BE2C (cell line): ENCODE measurements around the gene PITPNM3.

ENCODE experiments used
- DNase-seq: peaks from one replicate; pipeline ENCODE4 v3.0.0-alpha.2; 2020
- H3K27me3 ChIP-seq: fragments of 250-450 bp; sonication (Bioruptor Pico); 2 replicates; pipeline ENCODE4 v1.5.1; 2020; ENCODE audit warnings: mild to moderate bottlenecking
- H3K36me3 ChIP-seq: fragments of 250-450 bp; sonication (Bioruptor Pico); 2 replicates; pipeline ENCODE4 v1.5.1; 2020; ENCODE audit warnings: mild to moderate bottlenecking
- H3K4me1 ChIP-seq: fragments of 250-450 bp; sonication (Bioruptor Pico); 2 replicates; pipeline ENCODE4 v1.5.1; 2020
- H3K4me3 ChIP-seq: 2 replicates; pipeline ENCODE4 v1.5.1; 2011; ENCODE audit warnings: low read depth, low read length
- H3K9me3 ChIP-seq: fragments of 250-450 bp; sonication (Bioruptor Pico); 2 replicates; pipeline ENCODE4 v1.5.1; 2020
- CTCF ChIP-seq: IDR thresholded peaks from 2 replicates; pipeline ENCODE4 v1.5.1; 2012; ENCODE audit warnings: mild to moderate bottlenecking, low read depth, low read length

Gene PITPNM3

GRCh38 chr17:6509921-6510320, 46.4 kb downstream of the PITPNM3 start:
- Histone ChIP-seq H3K9me3 (no peaks in the 10 kb centered on the region), H3K4me3 (no peak overlapping the region), H3K4me1 (no peaks in the 10 kb centered on the region), H3K27me3 (peaks cover 10% of the 10 kb centered on the region), H3K36me3 (no peaks in the 10 kb centered on the region)
- TF ChIP-seq CTCF, result no peak
- DNase-seq, result no peak

DNA sequence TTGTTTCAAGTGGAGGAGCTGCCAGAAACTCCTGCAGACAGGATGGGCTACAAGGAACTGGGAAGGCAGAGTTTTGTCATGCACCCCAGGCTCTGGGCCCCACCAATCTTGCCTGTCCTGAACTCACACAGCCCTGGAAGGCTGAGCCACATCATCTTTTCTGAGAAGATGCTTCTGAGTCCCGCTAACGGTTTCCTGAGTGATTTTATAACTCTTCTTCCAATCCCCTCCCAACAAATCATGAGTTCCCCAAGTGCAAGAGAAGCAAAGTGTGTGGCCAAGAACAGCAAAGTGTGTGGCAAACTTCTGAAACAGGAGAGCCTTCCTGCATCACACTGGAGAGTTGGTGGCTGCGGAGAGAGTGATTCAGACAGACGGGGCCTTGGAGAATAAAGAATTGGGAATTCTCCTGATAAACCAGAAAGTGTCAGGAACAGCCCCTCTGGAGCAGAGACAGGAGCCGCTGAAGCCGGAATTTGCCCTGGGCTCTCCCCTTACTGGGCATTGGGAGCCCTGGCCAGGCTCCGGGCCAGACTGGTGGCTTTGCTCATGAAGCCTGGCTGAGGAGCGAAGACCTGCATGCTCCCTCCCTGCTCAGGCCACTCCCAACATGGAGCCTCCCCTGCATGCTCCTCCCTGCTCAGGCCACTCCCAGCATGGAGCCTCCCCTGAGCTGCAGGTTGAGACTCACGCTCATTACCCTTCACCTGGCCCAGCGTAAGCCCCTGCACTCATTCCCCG, 47.2 kb downstream of the PITPNM3 start:
- Histone ChIP-seq H3K9me3 (no peaks in the 10 kb centered on the region), H3K4me3 (no peak overlapping the region), H3K4me1 (no peaks in the 10 kb centered on the region), H3K27me3 (peaks cover 10% of the 10 kb centered on the region), H3K36me3 (no peaks in the 10 kb centered on the region)
- DNase-seq, result no peak
- no peak for TF ChIP-seq CTCF

GRCh38 chr17:6508519-6509030, 47.8 kb downstream of the PITPNM3 start:
- DNase-seq, result no peak
- H3K27me3 ChIP-seq, result peaks cover 10% of the 10 kb centered on the region
- H3K9me3 ChIP-seq, result no peaks in the 10 kb centered on the region
- no peak for TF ChIP-seq CTCF
- H3K4me3 ChIP-seq, result no peak overlapping the region
- H3K4me1 ChIP-seq, result no peaks in the 10 kb centered on the region
- H3K36me3 ChIP-seq, result no peaks in the 10 kb centered on the region

- no peaks in the 10 kb centered on the region for H3K9me3 ChIP-seq
- peaks cover 10% of the 10 kb centered on the region for H3K27me3 ChIP-seq
- no peak overlapping the region for H3K4me3 ChIP-seq
- H3K36me3 ChIP-seq, result no peaks in the 10 kb centered on the region
- H3K4me1 ChIP-seq, result no peaks in the 10 kb centered on the region
- no peak for DNase-seq
- TF ChIP-seq CTCF, result no peak
Measured at GRCh38 chr17:6508016-6508415, 48.3 kb downstream of the PITPNM3 start.

DNA sequence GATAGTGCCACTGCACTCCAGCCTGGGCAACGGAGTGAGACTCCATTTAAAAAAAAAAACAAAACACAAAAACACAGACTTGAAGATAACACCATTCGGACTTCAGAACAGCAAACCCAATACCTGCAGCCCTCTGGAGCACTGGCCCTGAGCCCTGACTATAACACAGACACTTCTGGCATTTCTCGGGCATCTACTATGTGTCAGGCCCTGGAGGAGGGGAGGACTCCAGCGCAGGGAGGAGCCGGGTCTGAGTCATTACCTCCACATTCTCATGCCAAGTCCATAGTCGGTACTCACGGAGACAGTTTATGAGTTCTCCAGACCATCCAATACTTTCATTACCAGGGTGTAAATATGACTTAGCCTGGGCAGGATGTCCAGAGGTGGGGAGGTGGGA, 48.8 kb downstream of the PITPNM3 start:
- H3K4me3 ChIP-seq, result no peak overlapping the region

More for the DNA sequence above, 48.8 kb downstream of the PITPNM3 start:
- Histone ChIP-seq H3K27me3 (peaks cover 10% of the 10 kb centered on the region), H3K4me1 (no peaks in the 10 kb centered on the region), H3K36me3 (no peaks in the 10 kb centered on the region), H3K9me3 (no peaks in the 10 kb centered on the region)
- TF ChIP-seq CTCF, result no peak
- DNase-seq, result no peak
